ENCODE data around the gene MARS2. TPM values are rescaled to one million over a fixed set of nuclear protein-coding genes. Genes with fewer than 3 reads are reported as not detected.
"Not testable (repeated sequence)": the region's sequence is repeated elsewhere in the genome, so short reads cannot be mapped to it uniquely, and the experiment has no call there.

Gene MARS2
- polyA plus RNA-seq (2013, experiment 1 of 2; ENCODE audit: insufficient read length) = 3.4 TPM
- polyA plus RNA-seq (2013, experiment 2 of 2; ENCODE audit: insufficient read length) = 3.8 TPM

- DNase-seq = peak; percentile 93
Measured at GRCh38 chr2:197705121-197705911, at the start of gene MARS2. Gene MARS2 (plus strand): TSS chr2:197705369. CDS start chr2:197705406, 37 bp downstream.

- no peak for DNase-seq
Measured at GRCh38 chr2:197657562-197657961, 47.6 kb upstream of the MARS2 start.

- no peak for DNase-seq
Measured at GRCh38 chr2:197661626-197662025, 43.5 kb upstream of the MARS2 start.

- DNase-seq = no peak
Measured at GRCh38 chr2:197666277-197666676, 38.9 kb upstream of the MARS2 start.

GRCh38 chr2:197668296-197668695, 36.9 kb upstream of the MARS2 start:
- DNase-seq = no peak

GRCh38 chr2:197669077-197669476, 36.1 kb upstream of the MARS2 start:
- DNase-seq = no peak

GRCh38 chr2:197672371-197672893, 32.7 kb upstream of the MARS2 start:
- DNase-seq = no peak

- DNase-seq = no peak
Measured at GRCh38 chr2:197673106-197673505, 32.1 kb upstream of the MARS2 start.

GRCh38 chr2:197673606-197674005, 31.6 kb upstream of the MARS2 start:
- no peak for DNase-seq

GRCh38 chr2:197674060-197674459, 31.1 kb upstream of the MARS2 start:
- no peak for DNase-seq

- DNase-seq = no peak
Measured at GRCh38 chr2:197674591-197674990, 30.6 kb upstream of the MARS2 start.

- DNase-seq = peak; percentile 32
Measured at GRCh38 chr2:197675246-197675645, 29.9 kb upstream of the MARS2 start, which contains the start of gene RFTN2. Gene RFTN2 (minus strand): TSS chr2:197675587. CDS start chr2:197675458, 129 bp downstream.

- peak; percentile 87 for DNase-seq
Measured at GRCh38 chr2:197675711-197676188, 29.4 kb upstream of the MARS2 start.

- no peak for DNase-seq
Measured at GRCh38 chr2:197677056-197677455, 28.1 kb upstream of the MARS2 start.

GRCh38 chr2:197677483-197677882, 27.7 kb upstream of the MARS2 start:
- DNase-seq = peak; percentile 60

- not testable (repeated sequence) for DNase-seq
Measured at GRCh38 chr2:197695206-197695605, 10.0 kb upstream of the MARS2 start.

GRCh38 chr2:197695971-197696370, 9.2 kb upstream of the MARS2 start:
- not testable (repeated sequence) for DNase-seq

GRCh38 chr2:197696571-197696970, 8.6 kb upstream of the MARS2 start:
- DNase-seq = not testable (repeated sequence)

- not testable (repeated sequence) for DNase-seq
Measured at GRCh38 chr2:197699724-197700123, 5.4 kb upstream of the MARS2 start.

GRCh38 chr2:197700960-197701359, 4.2 kb upstream of the MARS2 start:
- no peak for DNase-seq

GRCh38 chr2:197704434-197705120, 592 bp upstream of the MARS2 start:
- DNase-seq = no peak

- no peak for DNase-seq
Measured at GRCh38 chr2:197705912-197706838, 1.0 kb downstream of the MARS2 start.
